HepG2 (cell line): Measurements from ENCODE around the gene HIGD1C. TPM values are rescaled to one million over a fixed set of nuclear protein-coding genes. Genes with fewer than 3 reads are reported as not detected.

Experiments used
- CC2D1A ChIP-seq: sonication (generic); formaldehyde crosslinking; IDR thresholded peaks from 2 replicates; pipeline ENCODE4 v1.8.1; 2023; ENCODE audit warnings: mild to moderate bottlenecking, missing genetic modification reagents
- DBP ChIP-seq: sonication (generic); formaldehyde crosslinking; IDR thresholded peaks from 2 replicates; pipeline ENCODE4 v1.4.0; 2020; ENCODE audit warnings: missing genetic modification reagents; ENCODE audit errors: not compliant biosample characterization
- EEA1 ChIP-seq: sonication (generic); formaldehyde crosslinking; IDR thresholded peaks from 2 replicates; pipeline ENCODE4 v1.5.1; 2020; ENCODE audit warnings: mild to moderate bottlenecking, missing genetic modification reagents, borderline replicate concordance
- MXD1 ChIP-seq: sonication (generic); formaldehyde crosslinking; IDR thresholded peaks from 2 replicates; pipeline ENCODE4 v1.4.0; 2020; ENCODE audit warnings: mild to moderate bottlenecking, missing genetic modification reagents
- NFKB2 ChIP-seq: sonication (generic); formaldehyde crosslinking; IDR thresholded peaks from 2 replicates; pipeline ENCODE4 v1.4.0; 2020; ENCODE audit warnings: missing genetic modification reagents, borderline replicate concordance
- TBX2 ChIP-seq: sonication (generic); formaldehyde crosslinking; IDR thresholded peaks from 2 replicates; pipeline ENCODE4 v1.5.0; 2020; ENCODE audit warnings: missing genetic modification reagents, mild to moderate bottlenecking, borderline replicate concordance
- TOPORS ChIP-seq: sonication (generic); formaldehyde crosslinking; IDR thresholded peaks from 2 replicates; pipeline ENCODE4 v1.8.0; 2023; ENCODE audit warnings: mild to moderate bottlenecking, missing genetic modification reagents
- YEATS2 ChIP-seq: sonication (generic); formaldehyde crosslinking; IDR thresholded peaks from 2 replicates; pipeline ENCODE4 v1.4.0; 2020; ENCODE audit warnings: missing genetic modification reagents, borderline replicate concordance
- ZNF207 ChIP-seq: fragments of 450-650 bp; IDR thresholded peaks from 2 replicates; pipeline ENCODE4 v1.6.1; 2016; ENCODE audit warnings: antibody characterized with exemption, borderline replicate concordance
- ZNF232 ChIP-seq: sonication (generic); formaldehyde crosslinking; IDR thresholded peaks from 2 replicates; pipeline ENCODE4 v1.4.0; 2020; ENCODE audit warnings: missing genetic modification reagents, borderline replicate concordance
- ZNF33B ChIP-seq: sonication (generic); formaldehyde crosslinking; IDR thresholded peaks from 2 replicates; pipeline ENCODE4 v1.5.1; 2020; ENCODE audit warnings: mild to moderate bottlenecking, missing genetic modification reagents
- ZNF44 ChIP-seq: sonication (generic); formaldehyde crosslinking; IDR thresholded peaks from 2 replicates; pipeline ENCODE4 v1.5.1; 2020; ENCODE audit warnings: mild to moderate bottlenecking, missing genetic modification reagents
- ZNF460 ChIP-seq: sonication (generic); formaldehyde crosslinking; IDR thresholded peaks from 2 replicates; pipeline ENCODE4 v1.5.1; 2020; ENCODE audit warnings: missing genetic modification reagents, mild to moderate bottlenecking, borderline replicate concordance
- ZNF609 ChIP-seq: sonication (generic); formaldehyde crosslinking; IDR thresholded peaks from 2 replicates; pipeline ENCODE4 v1.4.0; 2020; ENCODE audit warnings: mild to moderate bottlenecking, missing genetic modification reagents, borderline replicate concordance
- ZNF83 ChIP-seq: sonication (generic); formaldehyde crosslinking; IDR thresholded peaks from 2 replicates; pipeline ENCODE4 v1.4.0; 2020; ENCODE audit warnings: missing genetic modification reagents, mild to moderate bottlenecking, borderline replicate concordance
- polyA plus RNA-seq, 8 experiments: library from polyadenylated mRNA; depleted of rRNA in 3 of 8; stranded (reverse) in 7 of 8; unstranded in 1 of 8; fragments of >200 nt; fragmentation: Illumina TruSeq in 4 of 8; extraction: Trizol in 4 of 8; gene quantifications; 2 replicates each; pipeline versions ENCODE4 v1.2.1 to v1.2.3, GENCODE V29; 2011 to 2016; ENCODE audit warnings: low read depth in 4 of 8, missing spikeins in 1 of 8, mixed read lengths in 1 of 8; ENCODE audit not compliant: insufficient read depth in 1 of 8
- total RNA-seq, 5 experiments: library from RNA; depleted of rRNA; stranded (reverse); fragments of >200 nt; fragmentation: Illumina TruSeq; extraction: Trizol; gene quantifications; 2 replicates each; pipeline ENCODE4 v1.2.3, GENCODE V29; 2016; ENCODE audit warnings: low read depth in 1 of 5
- TF ChIP-seq, protein P1 (sequence below): IDR thresholded peaks from 2 replicates; pipeline ENCODE4 v1.6.1; 2016; ENCODE audit warnings: missing genetic modification reagents, missing compliant biosample characterization
- TF ChIP-seq, protein P2 (sequence below): sonication (generic); formaldehyde crosslinking; IDR thresholded peaks from 2 replicates; pipeline ENCODE4 v1.4.0; 2020; ENCODE audit warnings: missing genetic modification reagents, borderline replicate concordance

HIGD1C gene
- total and polyA plus RNA-seq, 2 of the 13 experiments (the other 11 are each of a cell fraction or from before 2014, with no cell fraction given): not detected

DNA sequence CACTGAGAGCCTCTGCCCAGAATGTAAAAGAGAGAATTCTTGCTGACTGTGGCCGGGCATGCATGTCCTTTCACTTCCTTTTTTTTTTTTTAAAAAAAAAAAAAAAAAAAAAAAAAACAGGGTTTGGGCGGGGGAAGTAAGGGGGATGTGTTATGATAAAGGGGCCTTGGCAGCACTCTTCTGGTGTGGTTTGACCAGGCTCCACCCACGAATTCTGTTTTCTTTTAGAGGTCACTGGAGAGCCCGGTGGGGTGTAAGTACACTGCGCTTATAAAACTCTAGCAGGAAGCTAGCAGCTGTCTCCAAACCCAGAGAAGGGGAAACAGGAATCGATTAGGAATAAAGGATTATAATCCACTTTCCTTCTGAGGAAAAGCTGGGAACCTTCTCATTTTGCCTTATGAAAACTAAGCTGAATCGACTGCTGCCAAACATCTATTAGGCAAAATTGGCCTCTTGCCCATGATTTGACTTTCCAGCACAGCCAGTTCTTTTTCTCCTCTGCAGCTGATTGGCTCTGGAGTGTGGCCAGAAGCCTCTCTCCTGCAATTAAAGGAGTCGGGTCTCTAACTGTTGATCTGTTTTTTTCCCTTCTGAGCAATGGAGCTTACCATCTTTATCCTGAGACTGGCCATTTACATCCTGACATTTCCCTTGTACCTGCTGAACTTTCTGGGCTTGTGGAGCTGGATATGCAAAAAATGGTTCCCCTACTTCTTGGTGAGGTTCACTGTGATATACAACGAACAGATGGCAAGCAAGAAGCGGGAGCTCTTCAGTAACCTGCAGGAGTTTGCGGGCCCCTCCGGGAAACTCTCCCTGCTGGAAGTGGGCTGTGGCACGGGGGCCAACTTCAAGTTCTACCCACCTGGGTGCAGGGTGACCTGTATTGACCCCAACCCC is 27.7 kb upstream of the HIGD1C start (continued):
- TF ChIP-seq ZNF609 (CRISPR knock-in tag) (no peak), DBP (no peak), MXD1 (no peak), ZNF44 (CRISPR knock-in tag) (0 out of 2 replicates have a peak, but pooled peaks have one; percentile 8), NFKB2 (no peak), ZNF460 (CRISPR knock-in tag) (no peak), YEATS2 (CRISPR knock-in tag) (no peak), CC2D1A (no peak), TBX2 (peak; percentile 45; the same call in 1 of the 2 replicates), TOPORS (CRISPR knock-in tag) (no peak), ZNF33B (CRISPR knock-in tag) (0 out of 2 replicates have a peak, but pooled peaks have one; percentile 66), EEA1 (CRISPR knock-in tag) (no peak), ZNF207 (no peak), ZNF83 (CRISPR knock-in tag) (no peak), ZNF232 (CRISPR knock-in tag) (no peak; the same call in 1 of the 2 replicates)
- TF ChIP-seq, protein P1, sequence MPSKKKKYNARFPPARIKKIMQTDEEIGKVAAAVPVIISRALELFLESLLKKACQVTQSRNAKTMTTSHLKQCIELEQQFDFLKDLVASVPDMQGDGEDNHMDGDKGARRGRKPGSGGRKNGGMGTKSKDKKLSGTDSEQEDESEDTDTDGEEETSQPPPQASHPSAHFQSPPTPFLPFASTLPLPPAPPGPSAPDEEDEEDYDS: peak; percentile 55
- TF ChIP-seq, protein P2, sequence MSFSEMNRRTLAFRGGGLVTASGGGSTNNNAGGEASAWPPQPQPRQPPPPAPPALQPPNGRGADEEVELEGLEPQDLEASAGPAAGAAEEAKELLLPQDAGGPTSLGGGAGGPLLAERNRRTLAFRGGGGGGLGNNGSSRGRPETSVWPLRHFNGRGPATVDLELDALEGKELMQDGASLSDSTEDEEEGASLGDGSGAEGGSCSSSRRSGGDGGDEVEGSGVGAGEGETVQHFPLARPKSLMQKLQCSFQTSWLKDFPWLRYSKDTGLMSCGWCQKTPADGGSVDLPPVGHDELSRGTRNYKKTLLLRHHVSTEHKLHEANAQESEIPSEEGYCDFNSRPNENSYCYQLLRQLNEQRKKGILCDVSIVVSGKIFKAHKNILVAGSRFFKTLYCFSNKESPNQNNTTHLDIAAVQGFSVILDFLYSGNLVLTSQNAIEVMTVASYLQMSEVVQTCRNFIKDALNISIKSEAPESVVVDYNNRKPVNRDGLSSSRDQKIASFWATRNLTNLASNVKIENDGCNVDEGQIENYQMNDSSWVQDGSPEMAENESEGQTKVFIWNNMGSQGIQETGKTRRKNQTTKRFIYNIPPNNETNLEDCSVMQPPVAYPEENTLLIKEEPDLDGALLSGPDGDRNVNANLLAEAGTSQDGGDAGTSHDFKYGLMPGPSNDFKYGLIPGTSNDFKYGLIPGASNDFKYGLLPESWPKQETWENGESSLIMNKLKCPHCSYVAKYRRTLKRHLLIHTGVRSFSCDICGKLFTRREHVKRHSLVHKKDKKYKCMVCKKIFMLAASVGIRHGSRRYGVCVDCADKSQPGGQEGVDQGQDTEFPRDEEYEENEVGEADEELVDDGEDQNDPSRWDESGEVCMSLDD (CRISPR knock-in tag): no peak
